ENCODE data around the gene ITCH.
"Not testable (repeated sequence)": the region's sequence is repeated elsewhere in the genome, so short reads cannot be mapped to it uniquely, and the experiment has no call there.

ITCH gene

GRCh38 chr20:34420975-34421374 is 57.9 kb downstream of the ITCH start:
- DNase-seq (ENCODE audit: low spot score): no peak

GRCh38 chr20:34421766-34422466 is 58.8 kb downstream of the ITCH start:
- DNase-seq (ENCODE audit: low spot score): no peak

GRCh38 chr20:34425032-34425690 is 62.1 kb downstream of the ITCH start:
- DNase-seq (ENCODE audit: low spot score): not testable (repeated sequence)

- no peak for DNase-seq (ENCODE audit: low spot score)
Observed at GRCh38 chr20:34426026-34426425, 63.0 kb downstream of the ITCH start.

GRCh38 chr20:34427331-34427730 is 64.3 kb downstream of the ITCH start:
- DNase-seq (ENCODE audit: low spot score): no peak

- DNase-seq (ENCODE audit: low spot score): no peak
Observed at GRCh38 chr20:34427784-34428183, 64.7 kb downstream of the ITCH start.

GRCh38 chr20:34431168-34431567 is 68.1 kb downstream of the ITCH start:
- no peak for DNase-seq (ENCODE audit: low spot score)

- not testable (repeated sequence) for DNase-seq (ENCODE audit: low spot score)
Observed at GRCh38 chr20:34432663-34433062, 69.6 kb downstream of the ITCH start.

GRCh38 chr20:34433391-34433790 is 70.3 kb downstream of the ITCH start:
- DNase-seq (ENCODE audit: low spot score): no peak

GRCh38 chr20:34435589-34435988 is 72.5 kb downstream of the ITCH start:
- no peak for DNase-seq (ENCODE audit: low spot score)

GRCh38 chr20:34437330-34437986 is 74.4 kb downstream of the ITCH start:
- DNase-seq (ENCODE audit: low spot score): no peak

- no peak for DNase-seq (ENCODE audit: low spot score)
Observed at GRCh38 chr20:34439168-34439567, 76.1 kb downstream of the ITCH start.

GRCh38 chr20:34441423-34441822 is 78.3 kb downstream of the ITCH start:
- DNase-seq (ENCODE audit: low spot score): not testable (repeated sequence)

GRCh38 chr20:34443546-34443945 is 80.5 kb downstream of the ITCH start:
- DNase-seq (ENCODE audit: low spot score): no peak

GRCh38 chr20:34445177-34446065 is 82.3 kb downstream of the ITCH start:
- DNase-seq (ENCODE audit: low spot score): no peak

- DNase-seq (ENCODE audit: low spot score): no peak
Observed at GRCh38 chr20:34448517-34448916, 85.4 kb downstream of the ITCH start.

GRCh38 chr20:34449674-34450592 is 86.9 kb downstream of the ITCH start:
- no peak for DNase-seq (ENCODE audit: low spot score)

- DNase-seq (ENCODE audit: low spot score): no peak
Observed at GRCh38 chr20:34452281-34452982, 89.4 kb downstream of the ITCH start.

- DNase-seq (ENCODE audit: low spot score): no peak
Observed at GRCh38 chr20:34458631-34459030, 95.6 kb downstream of the ITCH start.

- no peak for DNase-seq (ENCODE audit: low spot score)
Observed at GRCh38 chr20:34459209-34459897, 96.3 kb downstream of the ITCH start.
